DOHH2 (cell line): ENCODE measurements around the gene HSD17B12.

Experiments used
- EZH2phosphoT487 ChIP-seq: fragments of 200-600 bp; sonication (generic); IDR thresholded peaks from 2 replicates; pipeline ENCODE4 v1.6.1; 2017; ENCODE audit warnings: borderline replicate concordance, mild to moderate bottlenecking, antibody characterized with exemption, low read length, moderate library complexity, mixed read lengths
- TF ChIP-seq, protein P1 (sequence below): fragments of 200-600 bp; sonication (generic); IDR thresholded peaks from one replicate; pipeline ENCODE4 v1.5.1; 2014; ENCODE audit warnings: antibody characterized with exemption, mild to moderate bottlenecking, low read depth, low read length; ENCODE audit not compliant: poor library complexity, severe bottlenecking

DNA sequence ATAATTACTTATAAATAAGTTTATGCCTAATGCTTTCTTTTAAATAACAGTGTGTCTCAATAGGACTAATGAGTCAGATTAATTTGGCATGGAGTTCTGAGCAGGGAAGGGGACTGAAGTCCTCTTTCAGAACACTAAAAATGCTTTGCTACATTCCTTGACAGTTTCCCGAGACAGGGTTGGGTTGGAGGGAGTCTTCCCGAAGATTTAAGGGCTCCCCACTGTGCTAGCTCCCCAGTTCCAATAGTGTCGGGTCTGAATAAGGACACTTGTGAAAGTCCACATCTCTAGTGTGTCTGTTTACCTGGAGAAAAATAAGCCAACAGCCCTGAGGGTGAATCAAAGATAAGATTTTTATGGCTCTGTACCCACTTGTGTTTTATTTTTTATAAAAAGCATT, 41.8 kb upstream of the HSD17B12 start:
- TF ChIP-seq, protein P1, sequence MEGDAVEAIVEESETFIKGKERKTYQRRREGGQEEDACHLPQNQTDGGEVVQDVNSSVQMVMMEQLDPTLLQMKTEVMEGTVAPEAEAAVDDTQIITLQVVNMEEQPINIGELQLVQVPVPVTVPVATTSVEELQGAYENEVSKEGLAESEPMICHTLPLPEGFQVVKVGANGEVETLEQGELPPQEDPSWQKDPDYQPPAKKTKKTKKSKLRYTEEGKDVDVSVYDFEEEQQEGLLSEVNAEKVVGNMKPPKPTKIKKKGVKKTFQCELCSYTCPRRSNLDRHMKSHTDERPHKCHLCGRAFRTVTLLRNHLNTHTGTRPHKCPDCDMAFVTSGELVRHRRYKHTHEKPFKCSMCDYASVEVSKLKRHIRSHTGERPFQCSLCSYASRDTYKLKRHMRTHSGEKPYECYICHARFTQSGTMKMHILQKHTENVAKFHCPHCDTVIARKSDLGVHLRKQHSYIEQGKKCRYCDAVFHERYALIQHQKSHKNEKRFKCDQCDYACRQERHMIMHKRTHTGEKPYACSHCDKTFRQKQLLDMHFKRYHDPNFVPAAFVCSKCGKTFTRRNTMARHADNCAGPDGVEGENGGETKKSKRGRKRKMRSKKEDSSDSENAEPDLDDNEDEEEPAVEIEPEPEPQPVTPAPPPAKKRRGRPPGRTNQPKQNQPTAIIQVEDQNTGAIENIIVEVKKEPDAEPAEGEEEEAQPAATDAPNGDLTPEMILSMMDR: no peak
- no peak for TF ChIP-seq EZH2phosphoT487
